GM18520 (cell line): ENCODE measurements around the gene FBXO9.
A peak's percentile ranks its signal among the peaks of the same experiment; 100 is the strongest.

ENCODE experiments used
- ATAC-seq: cut with Tn5 transposase; IDR thresholded peaks from one replicate; pipeline ENCODE4 v1.9.1; 2021; ENCODE audit not compliant: unreplicated experiment

The FBXO9 gene

DNA sequence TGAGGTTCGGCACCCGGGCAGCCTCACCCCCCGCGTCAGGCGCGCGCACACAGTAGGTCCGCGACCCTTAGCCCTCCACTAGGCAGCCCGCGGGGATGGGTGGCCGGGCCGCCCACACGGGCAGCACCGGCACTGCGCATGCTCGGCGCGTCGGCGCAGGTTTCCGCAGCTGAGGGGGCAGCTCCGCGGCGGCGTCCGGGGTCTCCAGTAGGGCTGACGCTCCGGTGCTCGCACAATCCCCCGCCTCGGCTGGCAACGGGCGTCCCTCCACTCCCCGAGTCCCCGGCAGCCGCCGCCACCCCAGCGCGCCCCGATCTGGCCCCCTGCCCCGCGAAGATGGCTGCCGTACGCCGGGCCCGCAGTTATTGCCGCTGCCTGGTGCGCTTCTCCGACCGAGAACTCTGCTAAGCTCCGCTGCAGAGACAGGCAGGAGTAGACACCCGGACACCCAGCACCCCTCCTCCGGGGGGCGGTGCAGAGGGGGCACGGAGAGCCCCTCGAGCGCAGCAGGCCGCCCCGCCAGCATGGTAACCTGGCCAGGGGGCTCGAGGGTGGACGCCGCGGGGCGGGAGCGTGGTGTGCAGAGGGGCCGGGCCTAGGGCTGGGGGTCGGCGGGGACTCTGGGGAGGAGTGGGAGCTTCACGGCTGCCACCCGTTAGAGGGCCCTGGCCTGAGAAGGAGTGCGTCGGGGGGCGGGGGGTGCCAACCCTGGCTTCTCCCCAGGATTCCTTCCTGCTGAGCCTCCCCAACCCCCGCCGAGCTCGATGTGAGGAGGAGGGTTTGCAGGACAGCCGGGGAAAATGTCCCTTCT lies at the start of gene FBXO9:
Gene FBXO9, plus strand, starts transcription at position 139 of the 811 bp plus-strand sequence. Its CDS starts 386 bp downstream, at position 525.
- peak; percentile 31 for ATAC-seq

DNA sequence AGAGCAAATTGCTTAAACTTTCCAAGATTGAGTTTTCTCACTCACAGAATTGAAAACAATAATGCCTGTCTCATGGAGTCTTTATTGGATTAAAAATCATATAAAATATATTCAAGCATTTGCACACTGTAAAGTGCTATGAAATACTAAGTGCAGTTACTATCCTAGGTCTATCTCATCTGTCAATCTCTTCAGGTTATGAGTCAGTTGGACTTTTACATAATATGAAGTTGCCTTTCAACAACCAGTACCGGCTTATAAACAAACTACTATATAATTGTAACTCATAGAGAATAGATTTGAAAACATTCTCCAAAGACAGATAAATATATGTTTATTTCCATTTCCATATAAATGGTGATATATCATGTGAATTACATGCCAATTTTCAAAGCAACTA lies 49.7 kb upstream of the FBXO9 start:
- no peak for ATAC-seq

DNA sequence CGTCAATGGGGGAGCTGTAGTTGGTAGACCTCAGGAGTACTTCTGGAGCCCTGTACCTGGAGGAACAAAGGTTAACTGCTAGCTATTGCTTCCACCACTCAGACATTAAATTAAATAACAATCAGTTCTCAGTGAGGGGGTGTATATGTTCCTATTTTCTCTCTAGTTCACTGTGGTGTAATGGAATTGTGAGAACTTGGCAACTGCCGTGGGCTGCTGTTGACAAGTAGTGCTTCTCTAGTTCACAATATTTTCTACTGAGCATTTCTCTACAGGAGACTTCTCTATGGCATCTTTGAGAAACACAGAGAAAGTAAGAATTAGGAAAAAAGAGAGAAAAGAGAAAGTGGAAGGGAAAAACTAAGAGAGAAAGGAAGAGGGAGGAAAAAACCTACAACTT lies 46.8 kb upstream of the FBXO9 start:
- no peak for ATAC-seq

DNA sequence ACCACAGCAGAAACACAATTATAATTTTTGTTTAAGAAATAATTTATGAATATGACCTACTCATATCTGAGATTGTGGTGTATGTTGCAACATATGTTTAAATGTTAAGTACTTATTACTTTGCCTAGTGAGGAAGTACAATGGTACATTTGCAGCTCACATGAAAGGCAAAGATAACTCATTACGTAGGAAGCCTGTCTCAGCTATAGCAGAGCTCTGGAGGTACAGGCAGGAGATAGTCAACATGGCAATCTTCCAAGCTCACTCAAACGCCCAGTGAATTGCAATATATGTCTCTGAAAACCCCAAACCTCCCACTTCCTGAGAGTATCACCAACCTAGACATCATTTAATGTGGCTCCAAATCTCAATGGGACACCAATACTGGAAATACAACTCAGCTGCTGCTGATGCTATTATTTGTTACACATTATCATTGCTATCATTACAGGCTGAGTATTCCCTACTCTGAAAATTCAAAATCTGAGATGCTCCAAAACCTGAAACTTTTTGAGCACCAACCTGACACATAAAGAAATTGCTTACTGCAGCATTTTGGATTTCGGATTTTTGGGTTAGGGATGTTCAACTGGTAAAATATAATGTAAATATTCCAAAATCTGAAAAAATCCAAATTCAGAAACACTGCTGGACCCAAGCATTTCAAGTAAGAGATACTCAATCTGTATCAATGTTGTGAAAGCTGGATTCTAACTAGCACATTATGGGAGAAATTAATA lies 45.0 kb upstream of the FBXO9 start:
- no peak for ATAC-seq

DNA sequence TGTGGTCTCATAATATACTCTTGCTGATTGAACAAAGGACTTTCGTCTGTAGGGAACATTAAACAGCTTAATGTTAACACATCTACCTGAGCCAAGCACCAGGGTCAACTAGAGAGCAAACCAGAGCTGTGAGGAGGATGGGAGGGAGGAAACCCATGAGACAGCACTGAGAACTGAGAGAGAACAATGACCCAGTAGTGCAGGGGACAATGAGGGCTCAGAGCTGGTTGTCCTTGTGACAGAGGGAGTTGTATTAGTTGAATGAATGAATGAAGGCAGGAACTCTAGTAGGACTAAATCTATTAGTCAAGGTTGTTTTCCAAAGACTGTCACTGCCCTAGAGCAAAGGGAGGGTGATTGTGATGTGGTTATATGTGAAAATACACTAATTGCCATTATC lies 41.9 kb upstream of the FBXO9 start:
- ATAC-seq: no peak

DNA sequence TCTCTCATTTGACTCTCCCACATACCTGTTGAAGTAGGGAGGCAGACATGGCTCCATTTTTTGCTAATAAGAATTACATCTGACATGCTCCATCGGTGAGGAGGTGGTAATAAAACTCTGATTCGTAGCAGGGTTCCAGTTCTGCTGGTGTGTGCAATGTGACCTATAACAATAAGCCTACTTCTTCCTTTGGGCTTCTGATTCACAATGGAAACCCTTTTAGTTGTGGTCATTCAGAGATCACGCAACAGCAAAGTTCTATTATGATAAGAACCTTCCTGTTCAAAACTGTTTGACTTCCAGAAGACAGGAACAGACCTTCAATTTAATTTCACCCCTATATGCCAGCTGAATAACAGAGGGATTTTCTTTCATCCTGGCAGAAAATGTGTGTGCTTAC lies 38.7 kb upstream of the FBXO9 start:
- no peak for ATAC-seq

DNA sequence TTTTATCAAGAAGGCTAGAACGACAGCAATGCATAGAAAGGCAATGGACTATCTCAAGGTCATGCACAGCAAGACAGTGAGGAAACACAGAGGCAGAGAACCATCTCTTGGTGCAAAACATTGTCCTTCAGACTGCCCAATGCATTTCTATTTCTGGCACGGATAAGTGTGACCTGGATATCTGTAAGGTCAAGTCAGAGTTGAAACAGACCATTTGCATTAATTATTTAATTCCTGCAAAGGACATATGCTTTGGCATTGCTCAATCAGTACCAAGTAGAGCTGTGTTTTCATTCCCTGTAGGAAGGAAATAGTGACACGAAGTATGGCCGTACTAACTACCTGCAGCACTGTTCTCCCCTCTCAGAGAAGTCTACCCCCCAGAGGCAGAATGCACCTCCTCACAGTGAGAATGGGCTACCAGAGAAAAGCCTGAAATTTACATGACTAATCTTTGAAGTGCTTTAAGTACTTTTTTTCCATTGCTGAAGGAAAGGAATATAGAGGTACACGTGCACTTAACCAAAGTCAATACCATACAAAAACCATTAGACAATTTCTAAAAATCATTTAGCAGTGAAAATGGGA lies 38.0 kb upstream of the FBXO9 start:
- ATAC-seq: no peak

DNA sequence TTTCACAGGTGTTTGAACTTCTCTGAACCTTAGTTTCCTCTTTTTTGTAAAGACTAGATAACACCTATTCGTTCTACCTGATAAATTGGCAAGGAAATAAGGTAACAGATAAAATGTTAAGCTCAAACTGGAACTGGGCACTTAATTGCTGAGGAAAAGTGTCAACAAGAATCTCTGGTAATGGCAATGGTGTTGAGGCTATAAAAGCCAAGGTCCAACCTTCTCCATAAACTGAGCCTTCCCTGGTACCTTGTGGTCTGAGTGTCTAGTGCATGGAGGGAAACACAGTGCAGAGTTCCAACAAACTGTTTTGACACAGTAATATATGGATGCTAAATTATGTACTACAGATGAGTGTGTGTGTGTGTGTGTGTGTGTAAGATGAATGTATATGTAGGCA lies 36.7 kb upstream of the FBXO9 start:
- no peak for ATAC-seq

DNA sequence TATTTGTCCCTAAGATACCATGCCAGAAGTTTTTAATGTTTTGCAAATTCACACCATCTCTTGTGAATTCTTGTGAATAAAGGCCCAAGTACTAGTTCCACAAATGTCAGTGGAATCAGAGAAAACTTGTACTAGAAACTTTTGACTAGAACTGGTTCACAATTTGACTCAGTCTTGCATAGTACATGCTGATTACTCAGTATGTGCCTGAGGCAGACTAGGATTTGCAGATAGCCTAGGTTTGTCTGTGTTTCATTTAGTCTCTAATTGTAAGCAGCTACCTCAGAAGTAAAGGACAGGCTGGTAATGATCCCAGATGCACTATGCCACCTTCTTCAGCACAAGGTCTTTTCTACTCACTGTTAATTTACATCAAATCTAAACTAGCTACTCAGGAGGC lies 35.9 kb upstream of the FBXO9 start:
- ATAC-seq: no peak

DNA sequence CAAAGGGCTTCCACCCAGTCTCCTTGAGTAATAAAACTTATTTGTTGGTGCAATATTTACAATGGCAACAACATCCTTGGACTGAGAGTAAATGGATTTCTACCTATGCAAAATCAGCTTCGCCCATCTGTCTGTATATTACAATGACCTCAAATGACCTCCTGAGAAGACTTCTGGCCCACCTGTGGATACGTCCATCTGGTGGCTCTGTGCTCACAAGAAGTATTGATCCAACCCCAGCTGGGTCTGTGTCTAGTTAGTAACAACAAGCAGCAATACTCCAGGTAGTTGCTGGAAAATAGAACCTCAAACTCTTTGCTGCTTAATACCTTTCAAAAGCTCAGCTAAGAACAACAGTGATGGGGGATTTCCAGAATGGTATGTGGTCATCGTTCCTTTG lies 35.4 kb upstream of the FBXO9 start:
- no peak for ATAC-seq

DNA sequence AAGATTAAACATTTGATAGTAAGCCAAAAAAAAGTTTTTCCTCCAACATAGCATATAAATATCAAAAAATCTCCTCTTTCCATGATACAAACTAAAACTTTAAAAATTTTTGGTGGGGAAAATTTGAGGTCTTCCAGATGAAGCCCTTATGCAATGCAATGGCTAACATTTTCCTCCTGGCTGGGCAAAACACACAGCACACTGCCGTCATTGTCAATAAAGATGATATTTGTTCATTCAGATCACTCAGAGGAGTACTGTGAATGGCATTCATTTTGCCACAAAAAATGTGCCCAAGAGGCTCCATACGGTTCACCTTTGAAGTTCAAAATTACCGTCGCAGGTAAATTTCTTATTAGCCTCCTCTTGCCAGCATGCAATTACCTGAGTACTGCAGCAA lies 33.9 kb upstream of the FBXO9 start:
- no peak for ATAC-seq

DNA sequence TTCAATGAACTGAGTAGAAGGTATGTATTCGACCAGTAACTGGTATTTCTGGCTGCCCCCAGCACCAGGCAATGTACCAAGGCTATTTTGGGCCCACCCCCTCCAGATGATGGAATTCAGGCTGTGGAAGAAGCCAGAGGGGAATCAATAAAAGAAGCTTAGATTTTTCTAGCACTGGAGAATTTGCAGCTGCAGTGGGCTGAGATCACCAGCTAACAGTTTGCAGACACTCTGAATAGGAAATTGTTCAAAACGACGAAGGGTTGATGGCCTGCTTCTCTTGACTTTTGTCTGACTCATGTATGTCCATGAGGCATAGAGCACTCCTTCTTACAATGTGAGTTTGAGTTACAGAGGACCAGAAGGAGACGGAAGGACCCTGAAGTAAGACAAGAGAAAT lies 32.4 kb upstream of the FBXO9 start:
- no peak for ATAC-seq

DNA sequence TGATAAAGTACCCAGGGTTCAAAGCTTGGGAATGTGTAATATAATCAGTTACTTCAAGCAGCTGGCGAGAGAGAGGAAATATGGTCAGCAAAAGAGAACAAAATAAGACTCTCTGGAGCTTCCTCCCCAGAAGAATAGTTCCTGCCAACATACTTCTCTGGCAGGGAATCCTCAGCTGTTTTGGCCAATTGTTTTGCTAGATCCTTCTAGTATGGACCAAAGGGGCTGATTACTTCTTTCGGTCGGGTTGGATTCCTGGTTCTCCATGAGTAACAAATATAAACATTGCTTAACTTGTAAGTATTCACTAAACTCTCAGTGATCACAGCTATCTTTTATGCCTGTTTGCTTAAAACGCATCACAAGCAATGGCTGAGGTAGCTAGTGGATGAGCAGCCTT lies 31.4 kb upstream of the FBXO9 start:
- no peak for ATAC-seq

DNA sequence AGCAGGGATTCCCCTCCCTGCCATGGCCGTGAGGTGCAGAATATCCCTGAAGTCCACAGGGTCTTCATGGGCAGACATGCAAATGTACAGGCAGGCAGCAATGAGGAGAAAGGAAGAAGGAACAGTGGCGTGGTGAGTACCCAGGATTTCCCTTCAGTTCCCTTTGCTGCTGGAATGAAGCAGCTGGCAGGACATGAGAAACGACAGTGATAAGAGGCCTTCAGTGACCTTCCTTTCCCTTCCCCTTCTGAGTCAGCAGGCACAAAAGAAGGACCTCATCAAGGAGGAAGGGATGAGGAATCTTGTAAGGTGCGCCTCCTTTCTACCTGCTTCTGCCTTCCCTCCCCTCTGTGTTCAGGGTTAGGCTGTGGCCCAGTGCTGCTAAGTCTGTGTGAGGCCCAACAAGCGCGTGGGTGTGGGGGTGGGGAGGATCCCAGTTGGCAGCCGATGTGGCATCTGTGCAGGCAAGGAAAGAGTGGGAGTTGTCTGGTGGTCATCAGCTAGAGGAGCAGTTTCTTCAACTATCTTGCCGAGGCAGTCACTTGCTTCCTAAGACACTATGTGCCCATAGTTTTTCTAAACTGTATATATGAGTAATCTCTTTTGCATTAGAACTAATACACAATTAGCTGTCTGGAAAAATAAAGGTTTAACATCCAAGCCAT lies 29.5 kb upstream of the FBXO9 start:
- ATAC-seq: no peak

DNA sequence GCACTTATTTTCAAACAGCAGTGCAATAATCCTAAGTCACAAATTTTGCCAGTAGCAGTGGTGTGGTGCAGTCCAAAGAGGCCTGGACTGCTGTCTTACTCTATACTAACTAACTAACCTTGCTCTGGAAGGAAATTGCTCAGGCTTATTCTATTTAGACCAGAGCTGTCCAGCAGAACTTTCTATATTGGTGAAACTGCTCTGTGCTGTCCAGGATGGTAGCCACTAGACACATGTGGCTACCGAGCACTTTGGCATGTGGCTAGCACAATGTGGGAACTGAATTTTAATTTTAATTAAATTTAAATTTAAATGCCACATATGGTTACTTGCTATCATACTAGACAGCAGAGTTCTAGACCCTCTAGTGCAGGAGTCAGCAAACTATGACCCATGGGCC lies 27.1 kb upstream of the FBXO9 start:
- ATAC-seq: no peak

DNA sequence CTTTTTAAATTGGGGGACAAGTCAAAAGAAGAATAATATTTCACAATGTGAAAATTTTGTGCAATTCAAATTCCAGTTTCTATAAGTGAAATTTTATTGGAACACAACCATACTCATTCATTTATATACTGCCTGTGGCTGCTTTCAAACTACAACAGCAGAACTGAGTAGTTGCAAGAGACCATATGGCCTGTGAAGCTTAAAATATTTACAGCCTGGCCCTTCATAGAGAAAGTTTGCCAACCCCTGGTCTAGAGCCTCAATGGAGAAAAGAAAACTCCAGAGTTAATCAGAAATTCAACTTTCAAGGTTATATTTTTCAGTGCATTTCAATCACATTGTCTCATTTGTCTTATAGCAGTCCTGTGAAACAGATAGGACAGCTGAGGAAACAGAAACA lies 26.6 kb upstream of the FBXO9 start:
- ATAC-seq: no peak

DNA sequence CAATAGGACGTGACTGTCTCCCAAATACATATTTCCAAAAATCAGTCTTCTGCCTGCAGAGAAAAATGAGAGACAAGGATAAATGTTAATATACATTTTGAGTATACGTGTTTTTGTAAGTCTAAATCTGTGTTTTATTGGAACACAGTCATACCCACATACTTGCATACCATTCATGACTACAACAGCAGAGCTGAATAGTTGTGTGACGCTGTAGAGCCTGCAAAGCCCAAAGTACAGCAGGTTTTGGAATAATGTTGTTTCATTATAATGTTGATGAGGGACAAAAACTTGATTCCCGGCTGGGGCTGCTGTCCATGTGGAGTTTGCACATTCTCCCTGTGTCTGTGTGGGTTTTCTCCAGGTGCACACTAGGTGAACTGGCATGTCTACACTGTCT lies 23.8 kb upstream of the FBXO9 start:
- no peak for ATAC-seq

DNA sequence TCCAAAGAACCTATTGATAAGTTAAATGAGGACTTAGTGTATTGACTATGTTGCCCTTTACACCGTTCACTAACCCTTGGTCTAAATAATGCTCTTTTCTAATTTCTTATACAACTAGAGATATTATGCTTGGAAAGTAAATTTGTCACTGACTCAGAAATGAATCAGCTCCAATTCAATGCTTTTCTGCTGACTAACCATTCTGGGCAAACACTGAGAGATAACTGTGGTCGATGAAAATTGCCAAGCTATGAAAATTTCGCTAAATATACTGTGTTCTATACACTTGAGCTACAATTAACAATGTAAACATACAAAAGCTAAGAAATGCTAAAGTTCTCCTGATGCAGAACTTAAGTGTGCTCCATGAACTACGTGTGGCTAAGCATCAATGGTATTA lies 23.1 kb upstream of the FBXO9 start:
- no peak for ATAC-seq

DNA sequence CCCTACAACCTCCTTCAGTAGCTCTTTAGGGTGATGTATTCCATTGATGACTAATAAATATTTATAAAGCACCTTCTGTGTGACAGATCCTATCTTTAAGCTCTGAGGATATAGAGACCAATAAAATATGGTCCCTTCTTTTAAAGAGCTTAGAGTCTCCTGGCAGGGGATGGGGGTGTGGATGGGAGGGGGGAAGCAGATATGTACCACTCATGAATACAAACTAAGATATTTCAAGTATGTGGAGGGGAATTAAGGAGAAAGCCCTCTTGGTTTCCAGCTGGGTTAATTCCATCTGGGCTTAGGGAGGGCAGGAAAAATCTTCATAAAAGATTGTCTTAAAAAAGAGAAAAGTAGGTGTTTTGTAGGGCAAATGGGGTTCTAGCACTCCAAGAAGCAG lies 21.6 kb upstream of the FBXO9 start:
- ATAC-seq: no peak

DNA sequence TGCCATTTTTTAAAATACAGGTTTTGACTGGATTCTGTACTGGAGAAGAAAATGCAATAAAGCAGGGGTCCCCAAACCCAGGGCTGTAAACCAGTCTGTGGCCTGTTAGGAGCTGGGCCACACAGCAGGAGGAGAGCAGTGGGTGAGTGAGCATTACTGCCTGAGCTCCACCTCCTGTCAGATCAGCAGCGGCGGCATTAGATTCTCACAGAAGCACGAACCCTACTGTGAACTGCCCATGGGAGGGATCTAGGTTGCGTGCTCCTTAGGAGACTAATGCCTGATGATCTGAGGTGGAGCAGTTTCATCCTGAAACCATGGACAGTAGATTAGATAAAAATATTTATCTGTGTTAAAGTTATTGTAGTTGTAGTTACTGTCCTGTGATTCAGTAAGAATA lies 21.1 kb upstream of the FBXO9 start:
- no peak for ATAC-seq

DNA sequence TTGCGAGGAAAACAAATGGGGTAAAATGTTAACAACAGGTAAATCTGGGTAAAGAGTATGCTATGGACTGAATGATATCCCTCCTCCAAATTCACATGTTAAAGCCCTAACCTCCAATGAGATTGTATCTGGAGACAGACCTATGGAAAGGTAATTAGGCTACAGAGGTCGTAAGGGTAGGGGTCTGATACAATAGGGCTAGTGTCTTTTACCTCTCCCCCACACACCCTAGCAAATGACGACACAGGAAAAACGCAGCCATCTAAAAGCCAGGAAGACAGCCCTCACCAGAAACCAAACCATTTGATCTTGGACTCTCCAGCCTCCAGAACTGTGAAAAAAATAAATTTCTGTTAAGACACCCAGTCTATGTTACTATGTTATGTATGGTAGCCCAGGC lies 20.6 kb upstream of the FBXO9 start:
- ATAC-seq: no peak
